ENCODE data around the gene IL11RA. TPM values are rescaled to one million over a fixed set of nuclear protein-coding genes. Genes with fewer than 3 reads are reported as not detected.

IL11RA gene
- total RNA-seq, 1 donor from 2014 or later, result 22.2 TPM

DNA sequence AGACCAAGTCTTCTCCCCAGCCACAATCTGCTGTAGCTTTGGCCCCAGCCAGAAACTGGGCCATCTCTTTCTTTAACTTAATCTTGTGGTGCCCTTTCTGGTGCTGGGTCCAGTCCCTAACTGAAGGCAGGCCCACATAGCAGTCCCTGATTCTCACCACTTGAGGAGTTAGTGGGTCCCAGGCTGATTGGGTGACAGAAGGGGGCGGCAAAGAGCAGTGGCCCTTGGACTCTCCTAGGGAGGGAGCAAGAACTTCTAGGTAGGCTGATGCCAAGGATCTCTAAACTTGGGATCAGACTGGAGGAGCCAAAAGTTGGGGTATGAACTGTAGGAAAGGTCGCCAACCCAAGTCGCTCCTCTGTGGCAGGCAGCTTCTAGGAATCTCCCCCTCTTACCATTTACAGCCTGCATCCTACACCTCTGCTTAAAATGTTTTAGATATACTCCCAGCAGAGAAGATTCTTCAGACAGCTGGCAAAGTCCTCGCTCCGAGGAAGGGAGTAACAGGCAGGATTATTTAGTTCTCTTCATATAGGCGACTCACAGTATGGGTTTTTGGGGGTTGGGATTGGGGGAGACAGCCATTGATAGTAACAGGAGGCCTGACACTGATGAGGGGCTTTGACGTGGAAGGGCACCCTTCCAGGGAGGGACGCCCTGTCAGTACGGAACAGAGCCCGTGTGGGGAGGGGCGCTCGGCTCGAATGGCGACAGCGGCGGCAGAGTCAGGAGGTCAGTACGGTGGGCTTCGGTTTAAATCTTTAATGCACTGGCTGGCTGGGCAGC, 12.5 kb downstream of the IL11RA start:
- Mint-ChIP-seq H3K4me1 (ENCODE audit: low read depth, unreplicated experiment) (peaks cover 2% of the 10 kb centered on the region), H3K27me3 (ENCODE audit: low read depth, unreplicated experiment) (no peaks in the 10 kb centered on the region), H3K4me3 (ENCODE audit: unreplicated experiment) (peak overlapping the region; percentile 89), H3K27ac (ENCODE audit: unreplicated experiment) (peak overlapping the region; percentile 71), H3K36me3 (ENCODE audit: low read depth, unreplicated experiment) (peaks cover 27% of the 10 kb centered on the region), H3K9me3 (ENCODE audit: unreplicated experiment) (peaks cover 4% of the 10 kb centered on the region)
- Histone ChIP-seq H3K27ac (ENCODE audit: low read depth, low read length) (no peak overlapping the region), H3K4me3 (ENCODE audit: insufficient read depth, low read depth, low read length) (peak overlapping the region; percentile 64), H3K9me3 (ENCODE audit: insufficient read depth, low read depth, low read length) (no peaks in the 10 kb centered on the region), H4K20me1 (ENCODE audit: insufficient read depth, low read length) (peaks cover 17% of the 10 kb centered on the region), H3K36me3 (ENCODE audit: insufficient read depth, low read length) (no peaks in the 10 kb centered on the region), H3K4me1 (ENCODE audit: insufficient read depth, low read length) (peaks cover 12% of the 10 kb centered on the region), H3K4me2 (ENCODE audit: low read length) (peak overlapping the region; percentile 94), H2AFZ (ENCODE audit: low read depth, low read length) (peak overlapping the region; percentile 94), H3K27me3 (ENCODE audit: insufficient read depth, low read length) (no peaks in the 10 kb centered on the region), H3K9ac (ENCODE audit: low read length) (peak overlapping the region; percentile 75), H3K79me2 (ENCODE audit: insufficient read depth, low read length) (peaks cover 14% of the 10 kb centered on the region)
- DNase-seq (ENCODE audit: low read depth), result peak; percentile 28
- TF ChIP-seq, protein P1, sequence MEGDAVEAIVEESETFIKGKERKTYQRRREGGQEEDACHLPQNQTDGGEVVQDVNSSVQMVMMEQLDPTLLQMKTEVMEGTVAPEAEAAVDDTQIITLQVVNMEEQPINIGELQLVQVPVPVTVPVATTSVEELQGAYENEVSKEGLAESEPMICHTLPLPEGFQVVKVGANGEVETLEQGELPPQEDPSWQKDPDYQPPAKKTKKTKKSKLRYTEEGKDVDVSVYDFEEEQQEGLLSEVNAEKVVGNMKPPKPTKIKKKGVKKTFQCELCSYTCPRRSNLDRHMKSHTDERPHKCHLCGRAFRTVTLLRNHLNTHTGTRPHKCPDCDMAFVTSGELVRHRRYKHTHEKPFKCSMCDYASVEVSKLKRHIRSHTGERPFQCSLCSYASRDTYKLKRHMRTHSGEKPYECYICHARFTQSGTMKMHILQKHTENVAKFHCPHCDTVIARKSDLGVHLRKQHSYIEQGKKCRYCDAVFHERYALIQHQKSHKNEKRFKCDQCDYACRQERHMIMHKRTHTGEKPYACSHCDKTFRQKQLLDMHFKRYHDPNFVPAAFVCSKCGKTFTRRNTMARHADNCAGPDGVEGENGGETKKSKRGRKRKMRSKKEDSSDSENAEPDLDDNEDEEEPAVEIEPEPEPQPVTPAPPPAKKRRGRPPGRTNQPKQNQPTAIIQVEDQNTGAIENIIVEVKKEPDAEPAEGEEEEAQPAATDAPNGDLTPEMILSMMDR (IDR thresholded peaks at IDR 0.05; ENCODE audit: insufficient read depth, low read depth, low read length), result peak; percentile 77
- TF ChIP-seq EZH2 (IDR thresholded peaks at IDR 0.05; ENCODE audit: insufficient read depth, low read length), result no peak
- no peak for FAIRE-seq

DNA sequence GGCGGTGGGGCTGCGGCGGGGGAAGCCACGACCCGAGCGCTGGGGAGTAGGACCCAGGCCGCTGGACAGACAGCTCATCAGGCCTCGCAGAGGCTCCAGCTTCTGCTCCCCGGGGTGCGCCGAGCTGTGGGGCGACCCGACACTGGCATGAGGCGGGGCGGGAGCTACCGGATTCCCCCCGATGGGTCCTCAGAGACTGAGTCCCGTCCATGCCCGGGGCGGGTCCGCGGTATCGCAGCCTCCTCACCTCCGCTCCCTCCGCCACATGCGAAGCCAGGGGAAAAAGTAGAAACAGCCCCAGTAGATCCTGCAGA, 13.0 kb downstream of the IL11RA start:
- Histone ChIP-seq H3K4me3 (ENCODE audit: insufficient read depth, low read depth, low read length) (peak overlapping the region; percentile 64), H2AFZ (ENCODE audit: low read depth, low read length) (peak overlapping the region; percentile 94), H3K27ac (ENCODE audit: low read depth, low read length) (no peak overlapping the region), H3K4me1 (ENCODE audit: insufficient read depth, low read length) (peaks cover 12% of the 10 kb centered on the region), H3K36me3 (ENCODE audit: insufficient read depth, low read length) (no peaks in the 10 kb centered on the region), H3K9me3 (ENCODE audit: insufficient read depth, low read depth, low read length) (no peaks in the 10 kb centered on the region), H3K79me2 (ENCODE audit: insufficient read depth, low read length) (peaks cover 14% of the 10 kb centered on the region), H3K4me2 (ENCODE audit: low read length) (peak overlapping the region; percentile 94), H3K9ac (ENCODE audit: low read length) (peak overlapping the region; percentile 75), H4K20me1 (ENCODE audit: insufficient read depth, low read length) (peaks cover 17% of the 10 kb centered on the region), H3K27me3 (ENCODE audit: insufficient read depth, low read length) (no peaks in the 10 kb centered on the region)
- Mint-ChIP-seq H3K4me1 (ENCODE audit: low read depth, unreplicated experiment) (peaks cover 2% of the 10 kb centered on the region), H3K27ac (ENCODE audit: unreplicated experiment) (no peak overlapping the region), H3K36me3 (ENCODE audit: low read depth, unreplicated experiment) (peaks cover 32% of the 10 kb centered on the region), H3K4me3 (ENCODE audit: unreplicated experiment) (peak overlapping the region; percentile 89), H3K27me3 (ENCODE audit: low read depth, unreplicated experiment) (no peaks in the 10 kb centered on the region), H3K9me3 (ENCODE audit: unreplicated experiment) (peaks cover 4% of the 10 kb centered on the region)
- no peak for TF ChIP-seq EZH2 (IDR thresholded peaks at IDR 0.05; ENCODE audit: insufficient read depth, low read length)
- TF ChIP-seq, protein P1 (IDR thresholded peaks at IDR 0.05; ENCODE audit: insufficient read depth, low read depth, low read length), result no peak
- FAIRE-seq (no peak), DNase-seq (ENCODE audit: low read depth) (no peak)
